ENCODE data around the gene SYT7. TPM values are rescaled to one million over a fixed set of nuclear protein-coding genes. Genes with fewer than 3 reads are reported as not detected.

The SYT7 gene
- total RNA-seq = 0.43 and 2.6 TPM in 2 replicates

DNA sequence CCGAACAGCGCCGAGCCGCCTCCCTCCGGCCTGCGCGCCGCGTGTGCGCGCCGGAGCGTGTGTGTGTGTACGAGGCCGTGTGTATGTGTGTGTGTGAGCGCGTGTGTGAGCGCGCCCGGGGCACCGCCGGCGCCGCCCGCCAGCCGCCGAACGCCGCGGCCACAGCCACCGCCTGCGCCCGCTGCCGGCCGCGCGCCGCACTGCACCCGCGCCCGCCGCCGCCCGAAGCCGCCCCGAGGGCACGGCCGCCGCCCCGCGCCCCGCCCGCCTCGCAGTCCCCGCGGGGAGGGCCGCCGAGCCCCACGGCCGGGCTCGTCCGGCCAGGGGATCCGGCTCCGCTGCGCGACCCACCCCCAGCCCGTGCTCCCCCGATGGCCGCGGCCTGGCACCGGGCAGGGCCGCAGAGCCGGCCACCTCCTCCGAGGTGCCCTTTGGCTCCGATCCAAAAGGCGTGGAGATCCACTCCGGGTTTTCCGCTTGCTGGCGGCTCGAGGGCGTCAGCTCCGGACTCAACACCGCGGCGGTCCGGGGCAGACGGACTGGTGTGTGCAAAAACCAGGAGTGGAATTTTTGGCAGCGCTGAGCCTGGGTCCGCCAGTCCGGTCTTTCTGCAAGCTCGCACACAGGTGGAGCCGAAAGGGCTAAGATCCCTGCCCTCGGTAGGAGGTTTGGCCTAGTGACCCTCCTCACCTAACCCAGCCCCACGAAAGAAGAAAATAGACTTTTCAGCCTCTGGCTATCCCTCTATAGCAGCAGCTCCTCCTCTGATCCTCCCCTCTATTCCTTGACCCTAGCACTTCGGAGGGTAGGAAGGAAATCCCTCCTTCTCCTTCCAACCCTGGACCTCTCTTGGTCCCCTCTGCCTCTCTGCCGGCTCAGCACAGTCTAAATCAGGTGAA, at the start of gene SYT7:
SYT7 (minus strand) TSS at position 47 of the 899 bp plus-strand sequence. CDS start 256 bp downstream, outside the sequence.
- TF ChIP-seq, protein P1, sequence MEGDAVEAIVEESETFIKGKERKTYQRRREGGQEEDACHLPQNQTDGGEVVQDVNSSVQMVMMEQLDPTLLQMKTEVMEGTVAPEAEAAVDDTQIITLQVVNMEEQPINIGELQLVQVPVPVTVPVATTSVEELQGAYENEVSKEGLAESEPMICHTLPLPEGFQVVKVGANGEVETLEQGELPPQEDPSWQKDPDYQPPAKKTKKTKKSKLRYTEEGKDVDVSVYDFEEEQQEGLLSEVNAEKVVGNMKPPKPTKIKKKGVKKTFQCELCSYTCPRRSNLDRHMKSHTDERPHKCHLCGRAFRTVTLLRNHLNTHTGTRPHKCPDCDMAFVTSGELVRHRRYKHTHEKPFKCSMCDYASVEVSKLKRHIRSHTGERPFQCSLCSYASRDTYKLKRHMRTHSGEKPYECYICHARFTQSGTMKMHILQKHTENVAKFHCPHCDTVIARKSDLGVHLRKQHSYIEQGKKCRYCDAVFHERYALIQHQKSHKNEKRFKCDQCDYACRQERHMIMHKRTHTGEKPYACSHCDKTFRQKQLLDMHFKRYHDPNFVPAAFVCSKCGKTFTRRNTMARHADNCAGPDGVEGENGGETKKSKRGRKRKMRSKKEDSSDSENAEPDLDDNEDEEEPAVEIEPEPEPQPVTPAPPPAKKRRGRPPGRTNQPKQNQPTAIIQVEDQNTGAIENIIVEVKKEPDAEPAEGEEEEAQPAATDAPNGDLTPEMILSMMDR (IDR thresholded peaks at IDR 0.05; ENCODE audit: insufficient read depth, low read depth, low read length) = peak; percentile 12
- peak within 1 kb of the TSS; percentile 46 for H3K4me3 ChIP-seq (ENCODE audit: low read depth, low read length)
- peak; percentile 98 for DNase-seq (ENCODE audit: low read depth)

GRCh38 chr11:61630089-61630488, 49.2 kb upstream of the SYT7 start:
- no peak for DNase-seq (ENCODE audit: low read depth)
- no peak overlapping the region for H3K4me3 ChIP-seq (ENCODE audit: low read depth, low read length)

DNA sequence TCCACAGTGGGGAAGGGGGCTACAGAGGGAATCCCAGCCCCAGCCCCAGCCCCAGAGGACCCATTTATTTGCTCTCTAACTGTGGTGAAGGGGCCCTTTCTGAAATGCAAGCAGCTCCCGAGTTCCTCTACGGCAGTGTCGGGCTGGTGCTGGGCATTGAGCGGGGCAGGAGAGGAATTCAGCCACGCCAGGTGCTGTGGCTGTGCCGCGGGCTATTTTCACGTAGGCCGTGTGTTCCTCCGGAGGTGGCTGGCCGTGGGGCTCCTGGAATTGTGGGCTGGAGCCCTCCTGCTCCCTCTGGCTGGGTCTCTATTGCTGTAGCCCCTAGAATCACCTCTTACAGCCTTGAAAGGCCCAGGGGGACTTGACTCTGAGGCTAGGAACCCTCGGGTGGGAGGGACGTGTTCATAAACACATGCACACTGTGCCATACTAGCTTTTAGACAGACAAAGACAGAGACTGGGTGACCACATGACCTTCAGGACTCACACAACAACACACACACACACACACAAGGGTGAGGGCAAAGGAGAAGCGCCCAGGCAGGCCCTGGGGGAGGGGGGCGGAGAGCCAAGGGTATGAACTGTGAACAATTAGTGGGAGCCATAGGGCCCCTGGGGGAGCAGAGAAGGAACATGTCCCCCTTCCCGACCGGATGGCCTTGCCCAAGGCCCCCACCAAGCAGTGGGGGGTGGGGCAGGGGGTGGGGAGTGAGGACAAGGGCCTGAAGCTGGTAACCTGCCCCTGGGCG, 48.4 kb upstream of the SYT7 start:
- no peak overlapping the region for H3K4me3 ChIP-seq (ENCODE audit: low read depth, low read length)
- TF ChIP-seq, protein P1 (IDR thresholded peaks at IDR 0.05; ENCODE audit: insufficient read depth, low read depth, low read length) = no peak
- DNase-seq (ENCODE audit: low read depth) = no peak

More at GRCh38 chr11:61630089-61630488, 49.2 kb upstream of the SYT7 start:
- TF ChIP-seq, protein P1 (IDR thresholded peaks at IDR 0.05; ENCODE audit: insufficient read depth, low read depth, low read length) = no peak

- TF ChIP-seq, protein P1 (IDR thresholded peaks at IDR 0.05; ENCODE audit: insufficient read depth, low read depth, low read length) = no peak
- no peak for DNase-seq (ENCODE audit: low read depth)
- no peak overlapping the region for H3K4me3 ChIP-seq (ENCODE audit: low read depth, low read length)
Measured at GRCh38 chr11:61628662-61628970, 47.7 kb upstream of the SYT7 start.

DNA sequence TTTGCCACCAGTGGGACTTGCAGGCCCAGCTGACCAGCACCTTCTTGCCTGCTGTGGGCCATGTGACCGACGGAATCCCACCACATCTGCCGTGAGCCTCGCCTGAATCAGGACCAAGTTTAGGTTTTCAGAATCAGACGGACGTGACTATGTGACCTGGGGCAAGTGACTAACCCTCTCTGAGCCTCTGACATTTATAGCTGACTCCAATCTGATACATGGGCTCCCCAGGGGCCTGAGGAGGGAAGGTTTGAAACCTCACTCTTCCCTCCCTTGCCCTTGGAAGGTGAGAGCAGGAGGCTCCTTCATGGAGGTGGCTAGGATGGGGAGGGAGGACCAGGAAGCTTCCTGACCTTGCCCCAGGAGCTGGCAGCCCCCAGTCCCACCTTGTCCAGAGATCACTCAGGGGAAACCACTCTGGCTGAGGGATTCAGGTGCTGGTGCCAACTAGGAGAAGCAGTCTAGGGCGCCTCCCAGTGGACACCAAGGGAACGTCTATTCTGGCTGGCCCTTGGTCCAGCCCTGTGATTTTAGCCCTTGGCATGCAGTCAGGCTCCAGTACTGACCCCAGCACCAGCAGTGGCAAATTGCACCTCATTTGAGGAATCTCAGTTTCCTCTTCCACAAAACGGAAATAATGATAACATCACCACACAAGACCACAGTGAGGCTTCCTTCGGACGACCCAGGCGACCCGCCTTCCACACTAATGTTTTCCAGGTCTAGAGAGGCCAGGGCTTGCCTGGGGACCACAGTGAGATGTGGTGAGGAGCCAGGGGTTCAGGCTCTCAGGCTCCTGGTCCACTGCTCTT, 47.2 kb upstream of the SYT7 start:
- TF ChIP-seq, protein P1 (IDR thresholded peaks at IDR 0.05; ENCODE audit: insufficient read depth, low read depth, low read length) = peak; percentile 96
- DNase-seq (ENCODE audit: low read depth) = peak; percentile 74
- H3K4me3 ChIP-seq (ENCODE audit: low read depth, low read length) = no peak overlapping the region

GRCh38 chr11:61626580-61627380, 45.9 kb upstream of the SYT7 start:
- no peak overlapping the region for H3K4me3 ChIP-seq (ENCODE audit: low read depth, low read length)
- TF ChIP-seq, protein P1 (IDR thresholded peaks at IDR 0.05; ENCODE audit: insufficient read depth, low read depth, low read length) = no peak
- DNase-seq (ENCODE audit: low read depth) = no peak
